HG02884 (cell line): ENCODE measurements around the gene SYT5.
"Not testable (repeated sequence)": the region's sequence is repeated elsewhere in the genome, so short reads cannot be mapped to it uniquely, and the experiment has no call there.

Experiments used
- ATAC-seq: cut with Tn5 transposase; IDR thresholded peaks from one replicate; pipeline ENCODE4 v1.9.1; 2021; ENCODE audit warnings: mild to moderate bottlenecking, moderate library complexity; ENCODE audit not compliant: unreplicated experiment

SYT5 gene

GRCh38 chr19:55179606-55180484 is at the start of gene SYT5:
SYT5 (minus strand) TSS chr19:55180289; CDS start chr19:55179041, 1,248 bp downstream.
- ATAC-seq: no peak

- no peak for ATAC-seq
These were observed 49.7 kb upstream of the SYT5 start for GRCh38 chr19:55229789-55230182.

GRCh38 chr19:55229145-55229788 is 49.2 kb upstream of the SYT5 start:
- no peak for ATAC-seq

- no peak for ATAC-seq
These were observed 48.4 kb upstream of the SYT5 start, which contains the start of gene TMEM86B for GRCh38 chr19:55228403-55229031. TMEM86B (minus strand) TSS chr19:55228763; CDS start chr19:55228741, 22 bp downstream.

- no peak for ATAC-seq
These were observed 47.9 kb upstream of the SYT5 start for GRCh38 chr19:55228015-55228391.

DNA sequence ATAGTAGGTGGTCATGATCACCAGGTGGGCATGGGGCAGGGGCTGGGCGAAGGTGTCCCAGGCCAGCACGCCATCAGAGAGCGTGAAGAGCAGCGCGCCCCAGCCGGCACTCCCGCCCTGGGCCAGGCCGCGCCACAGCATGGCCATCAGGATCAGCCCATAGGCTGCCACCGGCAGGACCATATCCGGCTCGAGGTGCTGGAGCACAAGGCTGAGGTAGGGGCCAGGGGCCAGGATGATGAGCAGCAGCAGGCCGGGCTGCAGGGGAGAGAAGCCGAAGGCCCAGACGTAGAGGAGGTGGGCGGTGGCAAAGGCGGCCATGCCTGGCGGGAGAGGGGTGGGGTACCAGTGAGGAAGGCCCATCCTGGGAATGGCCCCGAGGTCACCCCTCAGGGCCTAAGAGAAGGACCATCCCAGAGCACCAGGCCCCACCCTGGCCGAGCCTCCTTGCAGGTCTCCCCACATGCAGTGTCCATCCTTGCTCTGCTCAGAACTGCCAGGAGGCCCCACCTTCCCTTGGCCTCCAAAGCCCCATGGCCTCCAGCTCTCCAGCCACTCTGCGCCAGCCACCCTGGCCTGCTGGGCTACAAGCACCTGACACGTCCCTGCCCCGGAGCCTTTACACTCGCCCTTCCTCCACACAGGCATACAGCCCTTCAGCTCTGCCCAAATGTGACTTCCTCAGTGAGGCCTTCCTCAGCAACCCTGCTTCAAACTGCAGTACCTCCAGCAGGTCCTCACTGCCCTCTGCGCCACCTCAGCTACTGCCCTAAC is 47.3 kb upstream of the SYT5 start:
- no peak for ATAC-seq

DNA sequence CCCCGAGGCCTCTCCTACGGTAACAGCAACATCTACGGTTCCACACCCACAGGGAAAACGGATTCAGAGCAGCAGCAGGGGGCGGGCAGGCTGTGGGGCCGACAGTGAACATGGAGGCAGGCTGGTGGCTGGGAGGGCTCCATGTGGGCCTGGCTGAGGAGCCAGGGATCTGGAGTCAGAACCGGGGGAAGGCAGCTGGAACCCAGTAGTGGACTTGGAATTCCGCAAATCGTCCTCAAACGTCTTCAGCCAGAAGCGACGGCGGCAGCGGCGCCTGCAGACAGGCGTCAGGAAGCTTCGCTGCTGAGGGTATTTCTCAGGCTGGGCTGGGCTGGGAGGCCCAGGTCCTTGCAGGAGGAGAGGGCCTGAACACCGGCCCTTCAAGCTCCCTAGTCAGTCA is 46.7 kb upstream of the SYT5 start:
- no peak for ATAC-seq

- no peak for ATAC-seq
These were observed 46.2 kb upstream of the SYT5 start for GRCh38 chr19:55226273-55226672.

GRCh38 chr19:55225415-55225958 is 45.4 kb upstream of the SYT5 start:
- ATAC-seq: no peak

- not testable (repeated sequence) for ATAC-seq
These were observed 44.8 kb upstream of the SYT5 start for GRCh38 chr19:55224679-55225414.

GRCh38 chr19:55224038-55224665 is 44.1 kb upstream of the SYT5 start:
- ATAC-seq: no peak

- no peak for ATAC-seq
These were observed 43.4 kb upstream of the SYT5 start for GRCh38 chr19:55223291-55224037.

GRCh38 chr19:55220525-55220924 is 40.4 kb upstream of the SYT5 start:
- no peak for ATAC-seq

DNA sequence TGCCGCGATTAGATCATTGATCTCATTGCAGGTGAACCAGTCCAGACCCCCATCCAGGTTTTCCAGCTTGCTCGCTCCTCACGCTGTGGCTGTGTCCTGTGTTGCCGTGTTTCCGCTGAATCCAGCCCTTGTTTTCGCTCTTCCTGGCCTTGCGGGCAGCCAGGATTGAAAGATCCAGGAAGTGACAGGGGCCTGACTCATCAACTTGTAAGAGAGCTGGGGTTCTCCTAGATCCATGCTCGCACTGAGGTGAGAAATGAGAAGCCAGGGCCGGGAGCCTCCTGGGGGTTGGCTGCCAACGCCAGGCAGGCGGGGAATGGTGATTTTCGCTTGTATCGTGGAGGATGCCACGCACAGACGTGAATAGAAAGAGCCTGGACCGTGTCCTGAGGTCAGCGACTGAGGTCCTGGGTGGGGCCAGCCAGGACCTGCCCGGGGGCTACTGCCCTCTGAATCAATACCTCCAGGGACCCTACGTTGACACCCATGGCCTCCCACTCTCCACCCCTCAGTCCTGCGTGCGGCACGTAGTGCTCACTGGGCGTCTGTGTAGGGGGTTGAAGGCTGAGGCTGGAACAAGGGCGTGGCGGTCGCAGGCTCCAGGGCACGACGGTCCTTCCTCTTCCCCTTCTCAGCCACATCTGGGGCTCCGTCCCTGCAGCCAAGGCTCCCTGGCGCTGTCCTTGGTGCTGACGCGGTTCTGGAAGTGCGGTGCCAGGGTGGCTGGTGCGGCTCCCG is 36.5 kb upstream of the SYT5 start:
- no peak for ATAC-seq

GRCh38 chr19:55213547-55213946 is 33.5 kb upstream of the SYT5 start:
- ATAC-seq: no peak

- ATAC-seq: no peak
These were observed 32.4 kb upstream of the SYT5 start for GRCh38 chr19:55212447-55212846.

GRCh38 chr19:55209693-55210472 is 29.8 kb upstream of the SYT5 start:
- no peak for ATAC-seq
